H1 (cell line): Measurements from ENCODE around the gene ANGEL2. TPM values are rescaled to one million over a fixed set of nuclear protein-coding genes. Genes with fewer than 3 reads are reported as not detected.

ENCODE experiments used
- ATF3 ChIP-seq: IDR thresholded peaks from 2 replicates; pipeline ENCODE4 v1.6.1; 2011; ENCODE audit warnings: low read depth, mild to moderate bottlenecking, low read length; ENCODE audit not compliant: insufficient read depth
- KDM5A ChIP-seq: fragments of 200-600 bp; IDR thresholded peaks from 2 replicates; pipeline ENCODE4 v1.7.1; 2012; ENCODE audit warnings: mild to moderate bottlenecking, low read length, inconsistent platforms, mixed read lengths
- polyA plus RNA-seq, 7 experiments: library from polyadenylated mRNA; depleted of rRNA in 3 of 7; stranded (reverse) in 5 of 7; unstranded in 2 of 7; fragments of >200 nt in 5 of 7; fragments of 200-250 nt in 2 of 7; gene quantifications; 1 replicate in 5 of 7; 2 replicates in 1 of 7; 4 replicates in 1 of 7; pipeline versions ENCODE4 v1.2.1 to v1.2.3, GENCODE V29; 2011 to 2013; ENCODE audit warnings: missing spikeins in 2 of 7, mixed read lengths in 2 of 7
- total RNA-seq: library from RNA; stranded (reverse); fragmentation: NEBNext Ultra II Directional; extraction: Animal tissue kit (Norgen Biotek cat#: 25700); gene quantifications from 2 replicates; pipeline ENCODE4 v1.2.1, GENCODE V29; 2021

The ANGEL2 gene
- total and polyA plus RNA-seq, 2 of the 8 experiments (the other 6 are each of a cell fraction or from before 2014, with no cell fraction given), result 18.1 to 39.9 TPM

- TF ChIP-seq KDM5A, result no peak
- TF ChIP-seq ATF3, result no peak
Measured at GRCh38 chr1:212949771-212950170, 65.9 kb downstream of the ANGEL2 start (continued).
